ENCODE results near the gene STARD9. TPM values are rescaled to one million over a fixed set of nuclear protein-coding genes. Genes with fewer than 3 reads are reported as not detected.

The STARD9 gene
- total RNA-seq, 2 experiments from 2014 or later = 2.8 to 4.6 TPM

- intact Hi-C loops (cut with DNase I, micrococcal nuclease) = no loop called here
- Mint-ChIP-seq H3K36me3 (ENCODE audit: low read depth) (no peaks in the 10 kb centered on the region), H3K27me3 (no peaks in the 10 kb centered on the region), H3K27ac (no peak overlapping the region), H3K4me3 (no peak overlapping the region), H3K4me1 (ENCODE audit: low read depth) (peaks cover 46% of the 10 kb centered on the region), H3K9me3 (no peaks in the 10 kb centered on the region)
- TF ChIP-seq, protein P1, sequence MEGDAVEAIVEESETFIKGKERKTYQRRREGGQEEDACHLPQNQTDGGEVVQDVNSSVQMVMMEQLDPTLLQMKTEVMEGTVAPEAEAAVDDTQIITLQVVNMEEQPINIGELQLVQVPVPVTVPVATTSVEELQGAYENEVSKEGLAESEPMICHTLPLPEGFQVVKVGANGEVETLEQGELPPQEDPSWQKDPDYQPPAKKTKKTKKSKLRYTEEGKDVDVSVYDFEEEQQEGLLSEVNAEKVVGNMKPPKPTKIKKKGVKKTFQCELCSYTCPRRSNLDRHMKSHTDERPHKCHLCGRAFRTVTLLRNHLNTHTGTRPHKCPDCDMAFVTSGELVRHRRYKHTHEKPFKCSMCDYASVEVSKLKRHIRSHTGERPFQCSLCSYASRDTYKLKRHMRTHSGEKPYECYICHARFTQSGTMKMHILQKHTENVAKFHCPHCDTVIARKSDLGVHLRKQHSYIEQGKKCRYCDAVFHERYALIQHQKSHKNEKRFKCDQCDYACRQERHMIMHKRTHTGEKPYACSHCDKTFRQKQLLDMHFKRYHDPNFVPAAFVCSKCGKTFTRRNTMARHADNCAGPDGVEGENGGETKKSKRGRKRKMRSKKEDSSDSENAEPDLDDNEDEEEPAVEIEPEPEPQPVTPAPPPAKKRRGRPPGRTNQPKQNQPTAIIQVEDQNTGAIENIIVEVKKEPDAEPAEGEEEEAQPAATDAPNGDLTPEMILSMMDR (IDR thresholded peaks at IDR 0.05) = no peak
- DNase-seq = no peak
- no peak overlapping the region for H3K27ac ChIP-seq (ENCODE audit: low read depth in 1 of 2, low read length in 2 of 2)
- ChIA-PET POLR2A (interaction anchor here (3.7 kb wide), 1 partner anchor 22 kb away, joined by 25 read pairs; no protein-coding TSS in a partner anchor), CTCF (no interaction called here)
- H3K4me3 ChIP-seq (ENCODE audit: low read length) = no peak overlapping the region
- peaks cover 33% of the 10 kb centered on the region for H3K4me1 ChIP-seq (ENCODE audit: insufficient read depth, low read length)
- no peaks in the 10 kb centered on the region for H3K36me3 ChIP-seq (ENCODE audit: insufficient read depth, low read length)
- H3K27me3 ChIP-seq (ENCODE audit: control insufficient read depth in 1 of 2, insufficient read depth in 2 of 2, low read length in 2 of 2) = no peaks in the 10 kb centered on the region
- ATAC-seq (ENCODE audit: poor library complexity) = no peak
- no peaks in the 10 kb centered on the region for H3K9me3 ChIP-seq (ENCODE audit: control insufficient read depth in 1 of 2, insufficient read depth in 1 of 2, low read length in 2 of 2)
Observed at GRCh38 chr15:42603978-42604377, 28.6 kb downstream of the STARD9 start.

- Histone ChIP-seq H3K9me3 (ENCODE audit: control insufficient read depth in 1 of 2, insufficient read depth in 1 of 2, low read length in 2 of 2) (no peaks in the 10 kb centered on the region), H3K4me3 (ENCODE audit: low read length) (no peak overlapping the region), H3K27me3 (ENCODE audit: control insufficient read depth in 1 of 2, insufficient read depth in 2 of 2, low read length in 2 of 2) (no peaks in the 10 kb centered on the region), H3K4me1 (ENCODE audit: insufficient read depth, low read length) (peaks cover 37% of the 10 kb centered on the region), H3K27ac (ENCODE audit: low read depth in 1 of 2, low read length in 2 of 2) (no peak overlapping the region), H3K36me3 (ENCODE audit: insufficient read depth, low read length) (no peaks in the 10 kb centered on the region)
- Mint-ChIP-seq H3K36me3 (ENCODE audit: low read depth) (no peaks in the 10 kb centered on the region), H3K9me3 (no peaks in the 10 kb centered on the region), H3K27ac (peak overlapping the region; percentile 84), H3K27me3 (no peaks in the 10 kb centered on the region), H3K4me1 (ENCODE audit: low read depth) (peaks cover 49% of the 10 kb centered on the region), H3K4me3 (peak overlapping the region; percentile 74)
- intact Hi-C loops (cut with DNase I, micrococcal nuclease) = no loop called here
- ATAC-seq (ENCODE audit: poor library complexity) (peak; percentile 46), DNase-seq (peak in 2 of 14 experiments; percentile 25 to 43)
- ChIA-PET POLR2A (interaction anchor here (0.7 to 3.7 kb wide), 5 partner anchors 16 to 377 kb away, joined by 4 to 25 read pairs (median 5); partner anchors contain the start of genes HAUS2, LRRC57 and STARD9), CTCF (interaction anchor here (0.8 kb wide), 1 partner anchor 18 kb away, joined by 3 read pairs; no protein-coding TSS in a partner anchor)
- TF ChIP-seq, protein P1 (IDR thresholded peaks at IDR 0.05) = no peak
Observed at GRCh38 chr15:42604894-42605744, 29.7 kb downstream of the STARD9 start.

- intact Hi-C loops (cut with DNase I, micrococcal nuclease) = no loop called here
- CTCF ChIA-PET = interaction anchor here (0.8 to 1.2 kb wide), 2 partner anchors 10 to 18 kb away, joined by 3 to 4 read pairs; no protein-coding TSS in a partner anchor
Observed at GRCh38 chr15:42605796-42606195, 30.4 kb downstream of the STARD9 start.

More at GRCh38 chr15:42605796-42606195, 30.4 kb downstream of the STARD9 start:
- no peak for ATAC-seq (ENCODE audit: poor library complexity)
- Mint-ChIP-seq H3K4me1 (ENCODE audit: low read depth) (peaks cover 49% of the 10 kb centered on the region), H3K4me3 (peak overlapping the region; percentile 21), H3K27ac (peak overlapping the region; percentile 84), H3K9me3 (no peaks in the 10 kb centered on the region), H3K27me3 (no peaks in the 10 kb centered on the region), H3K36me3 (ENCODE audit: low read depth) (no peaks in the 10 kb centered on the region)
- no peaks in the 10 kb centered on the region for H3K36me3 ChIP-seq (ENCODE audit: insufficient read depth, low read length)
- no peaks in the 10 kb centered on the region for H3K9me3 ChIP-seq (ENCODE audit: control insufficient read depth in 1 of 2, insufficient read depth in 1 of 2, low read length in 2 of 2)
- peaks cover 37% of the 10 kb centered on the region for H3K4me1 ChIP-seq (ENCODE audit: insufficient read depth, low read length)
- H3K4me3 ChIP-seq (ENCODE audit: low read length) = no peak overlapping the region
- TF ChIP-seq, protein P1 (IDR thresholded peaks at IDR 0.05) = no peak
- POLR2A ChIA-PET = interaction anchor here (0.7 to 3.7 kb wide), 4 partner anchors 17 to 58 kb away, joined by 4 to 25 read pairs (median 6); partner anchors contain the start of genes HAUS2, LRRC57 and STARD9
- DNase-seq = no peak
- H3K27me3 ChIP-seq (ENCODE audit: control insufficient read depth in 1 of 2, insufficient read depth in 2 of 2, low read length in 2 of 2) = no peaks in the 10 kb centered on the region
- no peak overlapping the region for H3K27ac ChIP-seq (ENCODE audit: low read depth in 1 of 2, low read length in 2 of 2)

Data from CD4-positive, alpha-beta T cell (primary cell).